Activated CD8-positive, alpha-beta memory T cell treated with anti-CD3 and anti-CD28 coated beads, Interleukin-2, amount 10 ng/mL, durations not matched to agents 7 days and 5 days (primary cell): ENCODE measurements around the gene ZNF622. TPM values are rescaled to one million over a fixed set of nuclear protein-coding genes. Genes with fewer than 3 reads are reported as not detected.
A peak's percentile ranks its signal among the peaks of the same experiment; 100 is the strongest.

Experiments used
- ATAC-seq: fragments of 150-1000 bp; cut with Tn5 transposase; one replicate; pipeline ENCODE4 v1.10.0; 2021; ENCODE audit warnings: moderate library complexity
- CTCF ChIA-PET: fragments of 350-600 bp; sonication (Branson Sonifier 250); formaldehyde crosslinking; loops from one replicate; lab custom pipeline; 2021; ENCODE audit warnings: antibody characterized with exemption; lab: Charles Lee
- DNase-seq: peaks from one replicate; pipeline ENCODE4 v3.0.0-alpha.2; 2020
- H3K27ac Mint-ChIP-seq: one replicate; pipeline ENCODE4 v1.8.0; 2021; ENCODE audit warnings: mild to moderate bottlenecking, mixed read lengths
- H3K27me3 Mint-ChIP-seq: one replicate; pipeline ENCODE4 v1.8.0; 2021; ENCODE audit warnings: mixed read lengths
- H3K36me3 Mint-ChIP-seq: one replicate; pipeline ENCODE4 v1.8.0; 2021; ENCODE audit warnings: mild to moderate bottlenecking, mixed read lengths
- H3K4me1 Mint-ChIP-seq: one replicate; pipeline ENCODE4 v1.8.0; 2021; ENCODE audit warnings: mixed read lengths
- H3K4me3 Mint-ChIP-seq: one replicate; pipeline ENCODE4 v1.8.0; 2021; ENCODE audit warnings: mild to moderate bottlenecking, moderate library complexity, mixed read lengths
- H3K9me3 Mint-ChIP-seq: one replicate; pipeline ENCODE4 v1.8.0; 2022; ENCODE audit warnings: low read depth, mixed read lengths
- total RNA-seq, 2 experiments: library from RNA; stranded (reverse); gene quantifications; one replicate each; pipeline ENCODE4 v1.2.3, GENCODE V29; 2021

The ZNF622 gene
- 10 to 100 TPM; 33.4 to 45.3 TPM for total RNA-seq

GRCh38 chr5:16465544-16466432 is at the start of gene ZNF622:
ZNF622 (minus strand) TSS chr5:16465800; CDS start chr5:16465665, 135 bp downstream.
- ATAC-seq = peak; percentile 90
- H3K27me3 Mint-ChIP-seq = no peaks in the 10 kb centered on the region
- peak within 1 kb of the TSS; percentile 96 for H3K4me3 Mint-ChIP-seq
- no peaks in the 10 kb centered on the region for H3K9me3 Mint-ChIP-seq
- peaks cover 67% of the 10 kb centered on the region for H3K4me1 Mint-ChIP-seq
- CTCF ChIA-PET = interaction anchor here (2.7 kb wide), 1 partner anchor 10 kb away, joined by 18 read pairs; no protein-coding TSS in a partner anchor
- peak within 1 kb of the TSS; percentile 97 for H3K27ac Mint-ChIP-seq
- peaks cover 48% of the 10 kb centered on the region for H3K36me3 Mint-ChIP-seq
- peak; percentile 95 for DNase-seq

GRCh38 chr5:16510098-16510497 is 44.5 kb upstream of the ZNF622 start:
- H3K9me3 Mint-ChIP-seq = no peaks in the 10 kb centered on the region
- no peaks in the 10 kb centered on the region for H3K4me1 Mint-ChIP-seq
- DNase-seq (no peak), ATAC-seq (no peak)
- H3K27me3 Mint-ChIP-seq = no peaks in the 10 kb centered on the region
- CTCF ChIA-PET = no interaction called here
- H3K4me3 Mint-ChIP-seq = no peak overlapping the region
- H3K36me3 Mint-ChIP-seq = peaks cover 2% of the 10 kb centered on the region
- no peak overlapping the region for H3K27ac Mint-ChIP-seq

GRCh38 chr5:16508730-16509531 is 43.3 kb upstream of the ZNF622 start:
- H3K9me3 Mint-ChIP-seq = no peaks in the 10 kb centered on the region
- no peak for DNase-seq
- H3K4me3 Mint-ChIP-seq = no peak overlapping the region
- H3K27me3 Mint-ChIP-seq = no peaks in the 10 kb centered on the region
- H3K36me3 Mint-ChIP-seq = peaks cover 2% of the 10 kb centered on the region
- no peaks in the 10 kb centered on the region for H3K4me1 Mint-ChIP-seq
- no peak overlapping the region for H3K27ac Mint-ChIP-seq
- no peak for ATAC-seq
- CTCF ChIA-PET = no interaction called here

- CTCF ChIA-PET = interaction anchor here (1.4 kb wide), 1 partner anchor 24 kb away, joined by 3 read pairs; no protein-coding TSS in a partner anchor
- ATAC-seq = no peak
- DNase-seq = no peak
- Mint-ChIP-seq H3K36me3 (peaks cover 2% of the 10 kb centered on the region), H3K27me3 (no peaks in the 10 kb centered on the region), H3K9me3 (no peaks in the 10 kb centered on the region), H3K27ac (no peak overlapping the region), H3K4me3 (no peak overlapping the region), H3K4me1 (no peaks in the 10 kb centered on the region)
Observed at GRCh38 chr5:16507716-16508115, 42.1 kb upstream of the ZNF622 start.

- DNase-seq (no peak), ATAC-seq (no peak)
- Mint-ChIP-seq H3K36me3 (peaks cover 2% of the 10 kb centered on the region), H3K4me1 (no peaks in the 10 kb centered on the region), H3K9me3 (no peaks in the 10 kb centered on the region), H3K27ac (no peak overlapping the region), H3K4me3 (no peak overlapping the region), H3K27me3 (no peaks in the 10 kb centered on the region)
- CTCF ChIA-PET = no interaction called here
Observed at GRCh38 chr5:16505904-16506303, 40.3 kb upstream of the ZNF622 start.

GRCh38 chr5:16505140-16505891 is 39.7 kb upstream of the ZNF622 start:
- no peaks in the 10 kb centered on the region for H3K4me1 Mint-ChIP-seq
- CTCF ChIA-PET = no interaction called here
- DNase-seq (no peak), ATAC-seq (no peak)
- H3K27ac Mint-ChIP-seq = no peak overlapping the region
- H3K36me3 Mint-ChIP-seq = no peaks in the 10 kb centered on the region
- no peaks in the 10 kb centered on the region for H3K9me3 Mint-ChIP-seq
- no peak overlapping the region for H3K4me3 Mint-ChIP-seq
- H3K27me3 Mint-ChIP-seq = no peaks in the 10 kb centered on the region

- CTCF ChIA-PET = no interaction called here
- Mint-ChIP-seq H3K4me1 (no peaks in the 10 kb centered on the region), H3K36me3 (no peaks in the 10 kb centered on the region), H3K27ac (no peak overlapping the region), H3K9me3 (no peaks in the 10 kb centered on the region), H3K27me3 (no peaks in the 10 kb centered on the region), H3K4me3 (no peak overlapping the region)
- ATAC-seq = no peak
- DNase-seq = no peak
Observed at GRCh38 chr5:16504571-16504970, 39.0 kb upstream of the ZNF622 start.

GRCh38 chr5:16502866-16503265 is 37.3 kb upstream of the ZNF622 start:
- peaks cover 2% of the 10 kb centered on the region for H3K36me3 Mint-ChIP-seq
- ATAC-seq = no peak
- H3K4me1 Mint-ChIP-seq = no peaks in the 10 kb centered on the region
- DNase-seq = no peak
- no peak overlapping the region for H3K27ac Mint-ChIP-seq
- H3K4me3 Mint-ChIP-seq = no peak overlapping the region
- CTCF ChIA-PET = no interaction called here
- no peaks in the 10 kb centered on the region for H3K27me3 Mint-ChIP-seq
- no peaks in the 10 kb centered on the region for H3K9me3 Mint-ChIP-seq

GRCh38 chr5:16500024-16500423 is 34.4 kb upstream of the ZNF622 start:
- DNase-seq (no peak), ATAC-seq (no peak)
- CTCF ChIA-PET = no interaction called here
- Mint-ChIP-seq H3K36me3 (peaks cover 2% of the 10 kb centered on the region), H3K27me3 (no peaks in the 10 kb centered on the region), H3K4me1 (no peaks in the 10 kb centered on the region), H3K9me3 (peaks cover 5% of the 10 kb centered on the region), H3K27ac (no peak overlapping the region), H3K4me3 (no peak overlapping the region)

GRCh38 chr5:16497546-16497945 is 31.9 kb upstream of the ZNF622 start:
- no peaks in the 10 kb centered on the region for H3K27me3 Mint-ChIP-seq
- no peak for DNase-seq
- ATAC-seq = no peak
- CTCF ChIA-PET = interaction anchor here (1.3 kb wide), 1 partner anchor 52 kb away, joined by 3 read pairs; no protein-coding TSS in a partner anchor
- no peaks in the 10 kb centered on the region for H3K4me1 Mint-ChIP-seq
- no peak overlapping the region for H3K4me3 Mint-ChIP-seq
- peaks cover 12% of the 10 kb centered on the region for H3K36me3 Mint-ChIP-seq
- H3K27ac Mint-ChIP-seq = no peak overlapping the region
- peaks cover 12% of the 10 kb centered on the region for H3K9me3 Mint-ChIP-seq

- CTCF ChIA-PET = no interaction called here
- Mint-ChIP-seq H3K4me3 (no peak overlapping the region), H3K4me1 (no peaks in the 10 kb centered on the region), H3K9me3 (peaks cover 12% of the 10 kb centered on the region), H3K36me3 (peaks cover 12% of the 10 kb centered on the region), H3K27me3 (no peaks in the 10 kb centered on the region), H3K27ac (no peak overlapping the region)
- no peak for DNase-seq
- ATAC-seq = no peak
Observed at GRCh38 chr5:16493261-16493660, 27.7 kb upstream of the ZNF622 start.

- DNase-seq (no peak), ATAC-seq (no peak)
- Mint-ChIP-seq H3K27ac (no peak overlapping the region), H3K4me3 (no peak overlapping the region), H3K9me3 (peaks cover 12% of the 10 kb centered on the region), H3K4me1 (no peaks in the 10 kb centered on the region), H3K36me3 (peaks cover 10% of the 10 kb centered on the region), H3K27me3 (no peaks in the 10 kb centered on the region)
- CTCF ChIA-PET = no interaction called here
Observed at GRCh38 chr5:16492398-16493140, 27.0 kb upstream of the ZNF622 start.
